SK-N-SH (cell line): Measurements from ENCODE around the gene IGF1R. TPM values are rescaled to one million over a fixed set of nuclear protein-coding genes. Genes with fewer than 3 reads are reported as not detected.

Experiments used
- CTCF ChIA-PET: fragments of 300-600, 350-600 bp; formaldehyde crosslinking; extraction: SDS; loops from one replicate; lab custom pipeline; 2021; lab: Yijun Ruan, JAX
- POLR2A ChIA-PET: fragments of 350-600 bp; sonication (Branson Sonifier 250); formaldehyde crosslinking; extraction: SDS; loops from one replicate; lab custom pipeline; 2020; ENCODE audit warnings: antibody characterized with exemption, inconsistent platforms; lab: Yijun Ruan, JAX
- DNase-seq: peaks from one replicate; pipeline ENCODE4 v3.0.0; 2012
- H2AFZ ChIP-seq: fragments of 200-600 bp; sonication (generic); 2 replicates; pipeline ENCODE4 v1.8.1; 2016; ENCODE audit warnings: antibody characterized with exemption, mild to moderate bottlenecking, low read depth
- H3F3A ChIP-seq: fragments of 200-600 bp; sonication (generic); replicated peaks from 2 replicates; pipeline ENCODE3; 2016; ENCODE audit warnings: antibody characterized with exemption, mild to moderate bottlenecking; ENCODE audit not compliant: insufficient read depth
- H3K27ac ChIP-seq, 2 experiments: fragments of 200-500 bp in 1 of 2; fragments of 200-600 bp in 1 of 2; sonication (Bioruptor generic) in 1 of 2; sonication (generic), shearing (Covaris generic) in 1 of 2; 2 replicates each; pipeline versions ENCODE4 v1.5.1 to v1.6.1; 2014 to 2016; ENCODE audit warnings: low read depth in 2 of 2, inconsistent platforms in 1 of 2, low read length in 1 of 2, mild to moderate bottlenecking in 1 of 2, mixed read lengths in 1 of 2
- H3K27me3 ChIP-seq: fragments of 200-600 bp; sonication (generic), shearing (Covaris generic); 2 replicates; pipeline ENCODE4 v1.6.1; 2016; ENCODE audit warnings: mixed run types; ENCODE audit not compliant: insufficient read depth
- H3K36me3 ChIP-seq, 2 experiments: fragments of 200-500 bp in 1 of 2; fragments of 200-600 bp in 1 of 2; sonication (Bioruptor generic) in 1 of 2; sonication (generic) in 1 of 2; replicated peaks in 1 of 2; 2 replicates each; pipeline versions ENCODE3 to v1.5.1; 2014 to 2016; ENCODE audit warnings: low read length in 1 of 2, mild to moderate bottlenecking in 1 of 2; ENCODE audit not compliant: insufficient read depth in 2 of 2, control insufficient read depth in 1 of 2
- H3K4me1 ChIP-seq, 2 experiments: fragments of 200-500 bp in 1 of 2; fragments of 200-600 bp in 1 of 2; sonication (Bioruptor generic) in 1 of 2; sonication (generic), shearing (Covaris generic) in 1 of 2; 2 replicates each; pipeline versions ENCODE4 v1.5.1 to v1.6.1; 2014 to 2016; ENCODE audit warnings: low read depth in 1 of 2, low read length in 1 of 2, mixed run types in 1 of 2; ENCODE audit not compliant: insufficient read depth in 2 of 2, control insufficient read depth in 1 of 2
- H3K4me2 ChIP-seq: fragments of 200-600 bp; sonication (generic), shearing (Covaris generic); 2 replicates; pipeline ENCODE4 v1.6.1; 2017; ENCODE audit warnings: mixed run types
- H3K4me3 ChIP-seq, 2 experiments: fragments of 200-500 bp in 1 of 2; fragments of 200-600 bp in 1 of 2; sonication (Bioruptor generic) in 1 of 2; sonication (generic), shearing (Covaris generic) in 1 of 2; 2 replicates each; pipeline versions ENCODE4 v1.5.1 to v1.8.1; 2014 to 2016; ENCODE audit warnings: low read depth in 2 of 2, inconsistent platforms in 1 of 2, low read length in 1 of 2, mild to moderate bottlenecking in 1 of 2, mixed read lengths in 1 of 2, moderate library complexity in 1 of 2
- H3K79me2 ChIP-seq: fragments of 200-600 bp; sonication (generic); 2 replicates; pipeline ENCODE4 v1.8.1; 2017; ENCODE audit warnings: mild to moderate bottlenecking; ENCODE audit not compliant: insufficient read depth
- H3K9ac ChIP-seq: fragments of 200-600 bp; sonication (generic); 2 replicates; pipeline ENCODE4 v1.6.1; 2017; ENCODE audit warnings: mixed run types
- H3K9me2 ChIP-seq: fragments of 200-600 bp; sonication (generic); 2 replicates; pipeline ENCODE4 v1.6.1; 2017; ENCODE audit warnings: mixed run types
- H3K9me3 ChIP-seq: fragments of 200-600 bp; sonication (generic); 2 replicates; pipeline ENCODE4 v1.6.1; 2017; ENCODE audit warnings: mixed run types, mild to moderate bottlenecking, moderate library complexity
- H4K20me1 ChIP-seq: fragments of 200-600 bp; sonication (generic); 2 replicates; pipeline ENCODE4 v1.6.1; 2017; ENCODE audit warnings: mild to moderate bottlenecking, mixed run types; ENCODE audit not compliant: insufficient read depth
- CHD2 ChIP-seq: fragments of 150-350 bp; IDR thresholded peaks from 2 replicates; pipeline ENCODE4 v1.6.1; 2018; ENCODE audit warnings: low read length; ENCODE audit not compliant: partially characterized antibody
- CTCF ChIP-seq: fragments of 200-600 bp; sonication (generic); IDR thresholded peaks from 2 replicates; pipeline ENCODE4 v1.6.1; 2017; ENCODE audit warnings: antibody characterized with exemption, mild to moderate bottlenecking, moderate library complexity
- EP300 ChIP-seq, 2 experiments: IDR thresholded peaks; 2 replicates each; pipeline versions ENCODE4 v1.4.0 to v1.6.1; 2012; ENCODE audit warnings: borderline replicate concordance in 1 of 2, low read depth in 1 of 2, low read length in 1 of 2
- FOSL2 ChIP-seq: IDR thresholded peaks from 2 replicates; pipeline ENCODE4 v1.4.0; 2012; ENCODE audit warnings: low read depth, mild to moderate bottlenecking, moderate library complexity, borderline replicate concordance
- GABPA ChIP-seq: IDR thresholded peaks from 2 replicates; pipeline ENCODE4 v1.4.0; 2012; ENCODE audit warnings: low read depth, mild to moderate bottlenecking
- IRF3 ChIP-seq: fragments of 150-350 bp; IDR thresholded peaks from 2 replicates; pipeline ENCODE4 v1.6.1; 2016; ENCODE audit warnings: mild to moderate bottlenecking, low read depth, low read length
- JUND ChIP-seq: IDR thresholded peaks from 2 replicates; pipeline ENCODE4 v1.4.0; 2012
- MAX ChIP-seq: IDR thresholded peaks from 2 replicates; pipeline ENCODE4 v1.4.0; 2012; ENCODE audit warnings: low read depth
- MXI1 ChIP-seq: IDR thresholded peaks from 2 replicates; pipeline ENCODE4 v1.6.1; 2012; ENCODE audit warnings: mild to moderate bottlenecking, low read depth, low read length, improper control_type of control experiment
- NFIC ChIP-seq: IDR thresholded peaks from 2 replicates; pipeline ENCODE4 v1.4.0; 2012; ENCODE audit warnings: borderline replicate concordance
- NRF1 ChIP-seq: IDR thresholded peaks from 2 replicates; pipeline ENCODE4 v1.6.1; 2012; ENCODE audit warnings: low read depth, mild to moderate bottlenecking, low read length
- PBX3 ChIP-seq: IDR thresholded peaks from 2 replicates; pipeline ENCODE4; 2012
- RCOR1 ChIP-seq: fragments of 150-350 bp; IDR thresholded peaks from 2 replicates; pipeline ENCODE4 v1.6.1; 2017; ENCODE audit warnings: antibody characterized with exemption, low read length
- RFX5 ChIP-seq: IDR thresholded peaks from 2 replicates; pipeline ENCODE4 v1.6.1; 2012; ENCODE audit warnings: mild to moderate bottlenecking, improper control_type of control experiment, low read length
- RXRA ChIP-seq: IDR thresholded peaks from 2 replicates; pipeline ENCODE4 v1.4.0; 2012; ENCODE audit warnings: low read depth, mild to moderate bottlenecking, borderline replicate concordance
- SIN3A ChIP-seq: IDR thresholded peaks from 2 replicates; pipeline ENCODE4 v1.6.1; 2012; ENCODE audit warnings: low read depth, mild to moderate bottlenecking, low read length, moderate library complexity, borderline replicate concordance
- TEAD4 ChIP-seq: IDR thresholded peaks from 2 replicates; pipeline ENCODE4 v1.4.0; 2012; ENCODE audit warnings: mild to moderate bottlenecking, borderline replicate concordance; ENCODE audit not compliant: insufficient read depth
- USF1 ChIP-seq: IDR thresholded peaks from 2 replicates; pipeline ENCODE4 v1.4.0; 2012; ENCODE audit warnings: low read depth, borderline replicate concordance
- WGBS: methylation state at CpG from one replicate; pipeline ENCODE4 v1.1.6; 2017; ENCODE audit warnings: low lambda C conversion rate; 5-methylcytosine and 5-hydroxymethylcytosine counted together
- polyA plus RNA-seq, 3 experiments: library from polyadenylated mRNA; depleted of rRNA; stranded (reverse); fragments of >200 nt; gene quantifications; 2 replicates each; pipeline ENCODE4 v1.2.3, GENCODE V29; 2012

The IGF1R gene
- polyA plus RNA-seq, 1 of the 3 experiments (the other 2 are of a cell fraction): 9.5 TPM

- peaks cover 34 to 39% of the 10 kb centered on the region in 2 experiments for H3K4me1 ChIP-seq
- H3K9ac ChIP-seq: no peak overlapping the region
- peaks cover 20% of the 10 kb centered on the region for H3F3A ChIP-seq
- H3K27me3 ChIP-seq: no peaks in the 10 kb centered on the region
- H4K20me1 ChIP-seq: no peaks in the 10 kb centered on the region; the same call in 1 of the 2 replicates
- 78% methylated on average over 6 of the region's 6 CpGs for WGBS
- H2AFZ ChIP-seq: no peak overlapping the region
- no peaks in the 10 kb centered on the region for H3K36me3 ChIP-seq
- H3K4me2 ChIP-seq: no peak overlapping the region
- no peak overlapping the region for H3K27ac ChIP-seq
- DNase-seq: no peak
- CTCF ChIA-PET: interaction anchor here (1.3 to 5.6 kb wide), 3 partner anchors 8 to 23 kb away, joined by 3 to 32 read pairs (median 6); no protein-coding TSS in a partner anchor
- no peak for TF ChIP-seq PBX3
- TF ChIP-seq FOSL2: no peak
- no peak for TF ChIP-seq USF1
- no peak for TF ChIP-seq JUND
- no peak for TF ChIP-seq GABPA
- no peak for TF ChIP-seq RXRA
- TF ChIP-seq IRF3: no peak
- no peak for TF ChIP-seq RCOR1
- no peak for TF ChIP-seq RFX5
- no peak for TF ChIP-seq EP300 (IDR thresholded peaks at IDR 0.05; ENCODE audit: borderline replicate concordance in 1 of 2, low read depth in 1 of 2, low read length in 1 of 2)
- TF ChIP-seq MAX: no peak
- no peak for TF ChIP-seq MXI1
- no peak for TF ChIP-seq TEAD4
- TF ChIP-seq, all 33 proteins: peak for 0
- no peaks in the 10 kb centered on the region for H3K9me2 ChIP-seq
- H3K79me2 ChIP-seq: peaks cover 67% of the 10 kb centered on the region
- POLR2A ChIA-PET: interaction anchor here (0.7 kb wide), 1 partner anchor 26 kb away, joined by 3 read pairs; no protein-coding TSS in a partner anchor
- no peak overlapping the region for H3K4me3 ChIP-seq
- H3K9me3 ChIP-seq: no peaks in the 10 kb centered on the region
Measured at GRCh38 chr15:98859149-98859548, 210.8 kb downstream of the IGF1R start.

GRCh38 chr15:98860281-98861041, 212.1 kb downstream of the IGF1R start:
- no peak overlapping the region for H3K4me3 ChIP-seq
- no peak for DNase-seq
- peaks cover 60% of the 10 kb centered on the region for H3K79me2 ChIP-seq
- no peak overlapping the region for H2AFZ ChIP-seq
- peaks cover 20% of the 10 kb centered on the region for H3F3A ChIP-seq
- CTCF ChIA-PET: interaction anchor here (1.3 to 3.1 kb wide), 4 partner anchors 17 to 337 kb away, joined by 3 to 14 read pairs (median 4); no protein-coding TSS in a partner anchor
- 64% methylated on average over 4 of the region's 4 CpGs for WGBS
- H3K4me1 ChIP-seq: peaks cover 23 to 34% of the 10 kb centered on the region in 2 experiments
- no peak overlapping the region for H3K9ac ChIP-seq
- H3K9me3 ChIP-seq: no peaks in the 10 kb centered on the region
- H3K9me2 ChIP-seq: no peaks in the 10 kb centered on the region
- H3K4me2 ChIP-seq: no peak overlapping the region
- peak overlapping the region in 1 of 2 experiments; percentile 58; a peak in 1 of 4 replicates for H3K27ac ChIP-seq
- no peaks in the 10 kb centered on the region for H3K36me3 ChIP-seq
- no peaks in the 10 kb centered on the region for H3K27me3 ChIP-seq
- no peaks in the 10 kb centered on the region; the same call in 1 of the 2 replicates for H4K20me1 ChIP-seq
- POLR2A ChIA-PET: no interaction called here
- TF ChIP-seq RXRA (no peak), NFIC (no peak), GABPA (no peak), MXI1 (no peak), SIN3A (no peak), EP300 (IDR thresholded peaks at IDR 0.05; ENCODE audit: borderline replicate concordance in 1 of 2, low read depth in 1 of 2, low read length in 1 of 2) (no peak), JUND (no peak), NRF1 (no peak), CTCF (no peak), CHD2 (no peak)
